Trophoblast cell (in vitro differentiated cells and primary cell): ENCODE results near the gene CCDC190.

Experiments used
- DNase-seq, 2 donors: peaks; one replicate each; pipeline ENCODE4 v3.0.0-alpha.2; 2016
- H2AFZ ChIP-seq: 2 replicates; pipeline ENCODE4 v1.6.1; 2013; ENCODE audit warnings: low read length, moderate library complexity, mild to moderate bottlenecking; ENCODE audit not compliant: insufficient read depth, poor library complexity
- H2AK5ac ChIP-seq: 2 replicates; pipeline ENCODE4 v1.6.1; 2013; ENCODE audit warnings: mild to moderate bottlenecking, low read length
- H2BK120ac ChIP-seq: 2 replicates; pipeline ENCODE4 v1.6.1; 2013; ENCODE audit warnings: low read length, mild to moderate bottlenecking, moderate library complexity; ENCODE audit not compliant: insufficient read depth, poor library complexity
- H2BK12ac ChIP-seq: 2 replicates; pipeline ENCODE4 v1.6.1; 2013; ENCODE audit warnings: mild to moderate bottlenecking, low read length, moderate library complexity
- H2BK5ac ChIP-seq: 2 replicates; pipeline ENCODE4 v1.6.1; 2013; ENCODE audit warnings: low read length, low read depth, moderate library complexity, mild to moderate bottlenecking; ENCODE audit not compliant: poor library complexity
- H3K14ac ChIP-seq: 2 replicates; pipeline ENCODE4 v1.6.1; 2013; ENCODE audit warnings: mild to moderate bottlenecking, low read length
- H3K18ac ChIP-seq: 2 replicates; pipeline ENCODE4 v1.6.1; 2013; ENCODE audit warnings: mild to moderate bottlenecking, low read length
- H3K23ac ChIP-seq: 2 replicates; pipeline ENCODE4 v1.6.1; 2013; ENCODE audit warnings: low read length
- H3K27ac ChIP-seq: 2 replicates; pipeline ENCODE4 v1.5.1; 2013; ENCODE audit warnings: low read depth, mild to moderate bottlenecking, inconsistent platforms, low read length, moderate library complexity
- H3K27me3 ChIP-seq: 2 replicates; pipeline ENCODE4 v1.6.1; 2013; ENCODE audit warnings: inconsistent platforms, mild to moderate bottlenecking, low read length, moderate library complexity; ENCODE audit not compliant: insufficient read depth
- H3K36me3 ChIP-seq, 2 experiments: 1 replicate in 1 of 2; 2 replicates in 1 of 2; pipeline ENCODE4 v1.6.1; 2013; ENCODE audit warnings: low read length in 2 of 2, mild to moderate bottlenecking in 2 of 2, moderate library complexity in 1 of 2; ENCODE audit not compliant: insufficient read depth in 2 of 2, control insufficient read depth in 1 of 2
- H3K4ac ChIP-seq: 2 replicates; pipeline ENCODE4 v1.6.1; 2013; ENCODE audit warnings: low read depth, mild to moderate bottlenecking, low read length, moderate library complexity
- H3K4me1 ChIP-seq, 2 experiments: 1 replicate in 1 of 2; 2 replicates in 1 of 2; pipeline ENCODE4 v1.6.1; 2013; ENCODE audit warnings: low read length in 2 of 2, mild to moderate bottlenecking in 2 of 2, moderate library complexity in 1 of 2; ENCODE audit not compliant: insufficient read depth in 2 of 2, control insufficient read depth in 1 of 2
- H3K4me2 ChIP-seq: 2 replicates; pipeline ENCODE4 v1.6.1; 2013; ENCODE audit warnings: inconsistent platforms, mild to moderate bottlenecking, low read length, moderate library complexity
- H3K4me3 ChIP-seq: 2 replicates; pipeline ENCODE4 v1.5.1; 2013; ENCODE audit warnings: mild to moderate bottlenecking, low read depth, low read length, inconsistent platforms
- H3K79me1 ChIP-seq: one replicate; pipeline ENCODE4 v1.6.1; 2013; ENCODE audit warnings: low read length
- H3K79me2 ChIP-seq: 2 replicates; pipeline ENCODE4 v1.6.1; 2013; ENCODE audit warnings: low read length, mild to moderate bottlenecking; ENCODE audit not compliant: control insufficient read depth, insufficient read depth, poor library complexity
- H3K9ac ChIP-seq: 2 replicates; pipeline ENCODE4 v1.6.1; 2013; ENCODE audit warnings: mild to moderate bottlenecking, low read length
- H3K9me3 ChIP-seq: 2 replicates; pipeline ENCODE4 v1.6.1; 2013; ENCODE audit warnings: low read depth, mild to moderate bottlenecking, control low read depth, inconsistent platforms, low read length; ENCODE audit not compliant: insufficient read depth
- H4K12ac ChIP-seq: 2 replicates; pipeline ENCODE4 v1.6.1; 2013; ENCODE audit warnings: low read depth, mild to moderate bottlenecking, low read length, moderate library complexity
- H4K8ac ChIP-seq: 2 replicates; pipeline ENCODE4 v1.6.1; 2013; ENCODE audit warnings: low read depth, mild to moderate bottlenecking, low read length, moderate library complexity
- H4K91ac ChIP-seq: one replicate; pipeline ENCODE4 v1.6.1; 2013; ENCODE audit warnings: low read depth, mild to moderate bottlenecking, low read length, moderate library complexity
- WGBS: extraction: QIAGEN DNeasy Blood & Tissue Kit; methylation state at CpG from one replicate; pipeline ENCODE4 v1.1.7; 2013; ENCODE audit warnings: missing lambda C conversion rate; ENCODE audit not compliant: insufficient read length, insufficient coverage; ENCODE audit errors: extremely low coverage; 5-methylcytosine and 5-hydroxymethylcytosine counted together

Gene CCDC190

DNA sequence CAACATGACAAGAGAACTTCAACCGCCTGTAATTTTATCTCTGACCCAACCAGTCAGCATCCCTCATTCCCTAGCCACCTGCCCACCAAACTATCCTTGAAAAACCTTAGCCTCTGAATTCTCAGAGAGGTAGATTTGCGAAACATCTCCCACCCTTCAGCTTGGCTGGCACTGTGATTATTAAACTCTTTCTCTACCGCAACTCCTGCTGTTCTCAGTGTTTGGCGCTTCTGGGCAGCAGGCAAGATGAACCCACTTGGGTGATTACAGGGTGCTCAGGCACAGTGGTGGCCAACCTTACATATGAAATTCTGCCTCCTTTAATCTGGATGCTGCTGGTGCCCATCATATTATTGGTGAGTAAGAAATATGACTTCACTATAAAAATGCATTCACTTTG lies 22.1 kb downstream of the CCDC190 start:
- no peak overlapping the region for H2BK120ac ChIP-seq
- WGBS: no CpG with 5 or more reads among the region's 4 CpGs
- no peak overlapping the region for H2AFZ ChIP-seq
- H3K14ac ChIP-seq: no peak overlapping the region
- H3K18ac ChIP-seq: no peak overlapping the region
- no peaks in the 10 kb centered on the region for H3K27me3 ChIP-seq
- DNase-seq: no peak
- no peak overlapping the region for H4K8ac ChIP-seq
- peaks cover 0 to 1% of the 10 kb centered on the region in 2 experiments for H3K36me3 ChIP-seq
- H3K4me2 ChIP-seq: no peak overlapping the region
- H3K4me3 ChIP-seq: no peak overlapping the region
- H3K27ac ChIP-seq: no peak overlapping the region
- no peak overlapping the region for H2BK5ac ChIP-seq
- no peak overlapping the region for H2BK12ac ChIP-seq
- H3K4me1 ChIP-seq: no peaks in the 10 kb centered on the region
- no peak overlapping the region for H3K23ac ChIP-seq
- H4K91ac ChIP-seq: no peak overlapping the region
- H3K9me3 ChIP-seq: peaks cover 6% of the 10 kb centered on the region
- H3K79me1 ChIP-seq: no peaks in the 10 kb centered on the region
- H2AK5ac ChIP-seq: no peak overlapping the region
- no peaks in the 10 kb centered on the region for H3K79me2 ChIP-seq
- H4K12ac ChIP-seq: no peak overlapping the region
- H3K9ac ChIP-seq: no peak overlapping the region
- H3K4ac ChIP-seq: no peak overlapping the region

DNA sequence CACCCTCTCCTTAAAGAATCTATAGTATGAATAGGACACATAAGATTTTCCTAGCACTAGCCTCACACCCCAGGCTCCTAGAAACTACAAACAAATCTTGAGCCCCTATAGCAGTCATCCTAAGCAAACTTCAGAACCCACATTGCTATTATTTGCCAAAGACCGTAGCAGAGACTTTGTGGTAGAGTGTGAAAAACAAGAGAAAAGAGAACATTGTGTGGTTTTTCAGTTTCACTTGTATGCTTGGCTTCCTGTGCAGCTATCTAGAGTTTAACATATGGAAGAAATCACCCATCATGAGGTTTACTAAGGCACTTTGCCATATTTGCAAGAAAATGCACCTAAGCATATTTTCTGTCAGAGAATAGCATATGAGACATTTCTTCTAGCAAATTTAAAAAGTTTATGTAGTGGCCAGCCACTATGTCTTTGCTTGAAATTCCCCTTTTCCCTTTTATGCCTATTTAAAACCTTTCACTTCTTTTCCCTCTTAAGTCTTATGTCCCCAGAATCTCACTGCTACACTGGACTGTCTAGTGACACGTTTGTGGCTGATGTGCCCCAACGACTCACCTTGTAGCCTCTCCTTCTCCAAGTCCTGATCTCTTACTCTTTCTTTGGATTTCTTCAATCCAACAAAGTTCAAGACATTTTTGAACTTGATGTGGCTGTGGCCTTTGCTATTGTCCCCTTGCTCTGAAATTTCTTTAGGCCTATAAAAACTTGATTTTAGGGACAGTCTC lies 25.6 kb downstream of the CCDC190 start:
- H2BK12ac ChIP-seq: no peak overlapping the region
- H3K27ac ChIP-seq: no peak overlapping the region
- H3K9me3 ChIP-seq: peaks cover 4% of the 10 kb centered on the region
- no peak overlapping the region for H3K4me2 ChIP-seq
- no peak overlapping the region for H2BK5ac ChIP-seq
- no peak overlapping the region for H3K9ac ChIP-seq
- DNase-seq: no peak
- H3K23ac ChIP-seq: no peak overlapping the region
- WGBS: no CpG with 5 or more reads among the region's 3 CpGs
- peaks cover 0 to 1% of the 10 kb centered on the region in 2 experiments for H3K36me3 ChIP-seq
- no peak overlapping the region for H3K4me3 ChIP-seq
- H2AFZ ChIP-seq: no peak overlapping the region
- H3K4ac ChIP-seq: no peak overlapping the region
- no peak overlapping the region for H2BK120ac ChIP-seq
- no peaks in the 10 kb centered on the region for H3K79me2 ChIP-seq
- H4K8ac ChIP-seq: no peak overlapping the region
- no peaks in the 10 kb centered on the region for H3K27me3 ChIP-seq
- H3K4me1 ChIP-seq: no peaks in the 10 kb centered on the region
- no peak overlapping the region for H4K91ac ChIP-seq
- H3K18ac ChIP-seq: no peak overlapping the region
- no peak overlapping the region for H4K12ac ChIP-seq
- H3K79me1 ChIP-seq: no peaks in the 10 kb centered on the region
- H2AK5ac ChIP-seq: no peak overlapping the region
- no peak overlapping the region for H3K14ac ChIP-seq

DNA sequence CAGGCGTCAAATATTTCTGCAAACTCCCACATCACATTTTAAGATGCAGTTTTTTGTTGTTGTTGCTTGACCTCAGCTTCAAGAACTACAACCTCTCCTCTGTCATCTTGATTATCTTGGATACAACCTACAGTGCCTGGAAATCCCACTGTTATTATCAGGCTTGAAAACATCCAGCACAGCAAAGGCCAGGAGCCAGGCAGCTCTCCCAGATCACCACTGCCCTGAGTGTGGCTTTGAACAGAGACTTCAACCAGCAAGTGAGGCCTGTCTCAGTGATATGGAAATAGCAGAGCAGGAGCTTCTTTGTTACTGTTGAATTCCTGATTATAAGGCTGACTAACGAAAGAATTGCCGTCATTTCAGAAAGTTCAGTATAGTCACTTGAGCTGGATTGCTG lies 28.5 kb downstream of the CCDC190 start:
- no peak overlapping the region for H4K12ac ChIP-seq
- no peak overlapping the region for H2BK12ac ChIP-seq
- H3K9me3 ChIP-seq: no peaks in the 10 kb centered on the region
- no peak overlapping the region for H3K9ac ChIP-seq
- no peak overlapping the region for H4K91ac ChIP-seq
- H3K4me2 ChIP-seq: no peak overlapping the region
- no peaks in the 10 kb centered on the region for H3K79me1 ChIP-seq
- H2AFZ ChIP-seq: no peak overlapping the region
- DNase-seq: no peak
- H3K23ac ChIP-seq: no peak overlapping the region
- no peak overlapping the region for H3K4me3 ChIP-seq
- H3K27me3 ChIP-seq: no peaks in the 10 kb centered on the region
- no peak overlapping the region for H2BK120ac ChIP-seq
- H3K4me1 ChIP-seq: no peaks in the 10 kb centered on the region
- no peak overlapping the region for H3K18ac ChIP-seq
- no peak overlapping the region for H2AK5ac ChIP-seq
- H3K36me3 ChIP-seq: no peaks in the 10 kb centered on the region
- no peaks in the 10 kb centered on the region for H3K79me2 ChIP-seq
- no peak overlapping the region for H3K14ac ChIP-seq
- no peak overlapping the region for H3K4ac ChIP-seq
- no peak overlapping the region for H2BK5ac ChIP-seq
- no CpG with 5 or more reads among the region's 3 CpGs for WGBS
- no peak overlapping the region for H3K27ac ChIP-seq
- H4K8ac ChIP-seq: no peak overlapping the region

DNA sequence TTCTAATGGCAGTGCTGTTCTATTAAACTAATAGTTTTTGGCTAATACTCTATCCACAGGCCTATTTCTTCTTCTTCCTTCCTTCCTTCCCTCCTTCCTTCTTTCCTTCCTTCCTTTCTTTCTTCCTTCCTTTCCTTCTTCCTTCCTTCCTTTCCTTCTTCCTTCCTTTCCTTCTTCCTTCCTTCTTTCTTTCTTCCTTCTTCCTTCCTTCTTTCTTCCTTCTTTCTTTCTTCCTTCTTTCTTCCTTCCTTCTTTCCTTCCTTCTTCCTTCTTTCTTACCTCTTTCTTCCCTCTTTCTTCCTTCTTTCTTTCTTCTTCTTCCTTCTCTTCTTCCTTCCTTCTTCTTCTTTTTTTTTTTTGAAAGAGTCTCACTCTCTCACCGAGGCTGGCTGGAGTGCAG lies 31.7 kb downstream of the CCDC190 start:
- no peak for DNase-seq
- H3K36me3 ChIP-seq: no peaks in the 10 kb centered on the region
- H3K4me3 ChIP-seq: no peak overlapping the region
- H3K23ac ChIP-seq: no peak overlapping the region
- no peak overlapping the region for H4K12ac ChIP-seq
- no peak overlapping the region for H3K9ac ChIP-seq
- H2AFZ ChIP-seq: no peak overlapping the region
- H4K8ac ChIP-seq: no peak overlapping the region
- H3K4me1 ChIP-seq: no peaks in the 10 kb centered on the region
- H3K79me2 ChIP-seq: no peaks in the 10 kb centered on the region
- H3K4ac ChIP-seq: no peak overlapping the region
- no peak overlapping the region for H3K4me2 ChIP-seq
- H3K18ac ChIP-seq: no peak overlapping the region
- no peaks in the 10 kb centered on the region for H3K27me3 ChIP-seq
- H3K79me1 ChIP-seq: no peaks in the 10 kb centered on the region
- H2AK5ac ChIP-seq: no peak overlapping the region
- H3K14ac ChIP-seq: no peak overlapping the region
- H2BK12ac ChIP-seq: no peak overlapping the region
- no peak overlapping the region for H2BK120ac ChIP-seq
- H2BK5ac ChIP-seq: no peak overlapping the region
- H4K91ac ChIP-seq: no peak overlapping the region
- H3K9me3 ChIP-seq: peaks cover 2% of the 10 kb centered on the region
- no CpG with 5 or more reads among the region's 1 CpG for WGBS
- no peak overlapping the region for H3K27ac ChIP-seq
